H1 (cell line): ENCODE results near the gene MEF2A. TPM values are rescaled to one million over a fixed set of nuclear protein-coding genes. Genes with fewer than 3 reads are reported as not detected.

Source experiments
- ATF2 ChIP-seq: IDR thresholded peaks from 2 replicates; pipeline ENCODE4 v1.6.1; 2012; ENCODE audit warnings: low read length, inconsistent platforms
- polyA plus RNA-seq, 7 experiments: library from polyadenylated mRNA; depleted of rRNA in 3 of 7; stranded (reverse) in 5 of 7; unstranded in 2 of 7; fragments of >200 nt in 5 of 7; fragments of 200-250 nt in 2 of 7; gene quantifications; 1 replicate in 5 of 7; 2 replicates in 1 of 7; 4 replicates in 1 of 7; pipeline versions ENCODE4 v1.2.1 to v1.2.3, GENCODE V29; 2011 to 2013; ENCODE audit warnings: missing spikeins in 2 of 7, mixed read lengths in 2 of 7
- total RNA-seq: library from RNA; stranded (reverse); fragmentation: NEBNext Ultra II Directional; extraction: Animal tissue kit (Norgen Biotek cat#: 25700); gene quantifications from 2 replicates; pipeline ENCODE4 v1.2.1, GENCODE V29; 2021

The MEF2A gene
- total and polyA plus RNA-seq, 2 of the 8 experiments (the other 6 are each of a cell fraction or from before 2014, with no cell fraction given): 15.6 to 22.5 TPM

- no peak for TF ChIP-seq ATF2
Measured at GRCh38 chr15:99537344-99537743, 28.4 kb upstream of the MEF2A start (continued).
